HepG2 (cell line): ENCODE data around the gene SYMPK. TPM values are rescaled to one million over a fixed set of nuclear protein-coding genes. Genes with fewer than 3 reads are reported as not detected.

Experiments used
- ATF4 ChIP-seq, 2 experiments: fragments of 450-650 bp in 1 of 2; sonication (generic) in 1 of 2; formaldehyde crosslinking; IDR thresholded peaks; 2 replicates each; pipeline versions ENCODE4 v1.5.0 to v1.8.0; 2020 to 2022; ENCODE audit warnings: mild to moderate bottlenecking in 1 of 2, missing genetic modification reagents in 1 of 2
- FOXA3 ChIP-seq: IDR thresholded peaks from 2 replicates; pipeline ENCODE4 v1.6.1; 2016; ENCODE audit warnings: missing genetic modification reagents, missing compliant biosample characterization
- FOXO1 ChIP-seq: sonication (generic); formaldehyde crosslinking; IDR thresholded peaks from 2 replicates; pipeline ENCODE4 v1.4.0; 2020; ENCODE audit warnings: missing genetic modification reagents
- HDAC6 ChIP-seq: fragments of 200-600 bp; sonication (generic); IDR thresholded peaks from 2 replicates; pipeline ENCODE4 v1.7.0; 2017; ENCODE audit warnings: mild to moderate bottlenecking, antibody characterized with exemption, low read length, low read depth
- MXD1 ChIP-seq: sonication (generic); formaldehyde crosslinking; IDR thresholded peaks from 2 replicates; pipeline ENCODE4 v1.4.0; 2020; ENCODE audit warnings: mild to moderate bottlenecking, missing genetic modification reagents
- RXRB ChIP-seq: IDR thresholded peaks from 2 replicates; pipeline ENCODE4 v1.6.1; 2016; ENCODE audit warnings: borderline replicate concordance, missing genetic modification reagents, missing compliant biosample characterization
- SAP130 ChIP-seq: IDR thresholded peaks from 2 replicates; pipeline ENCODE4 v1.6.1; 2016; ENCODE audit warnings: low read depth
- SOX6 ChIP-seq, 2 experiments: fragments of 450-650 bp in 1 of 2; sonication (generic) in 1 of 2; formaldehyde crosslinking in 1 of 2; IDR thresholded peaks; 2 replicates each; pipeline versions ENCODE4 v1.4.0 to v1.6.1; 2017 to 2020; ENCODE audit warnings: antibody characterized with exemption in 1 of 2, mild to moderate bottlenecking in 1 of 2, missing genetic modification reagents in 1 of 2
- TBX2 ChIP-seq: sonication (generic); formaldehyde crosslinking; IDR thresholded peaks from 2 replicates; pipeline ENCODE4 v1.5.0; 2020; ENCODE audit warnings: missing genetic modification reagents, mild to moderate bottlenecking, borderline replicate concordance
- TEAD3 ChIP-seq: optimal IDR thresholded peaks from 2 replicates; pipeline ENCODE3; 2016; ENCODE audit warnings: borderline replicate concordance
- YEATS2 ChIP-seq: sonication (generic); formaldehyde crosslinking; IDR thresholded peaks from 2 replicates; pipeline ENCODE4 v1.4.0; 2020; ENCODE audit warnings: missing genetic modification reagents, borderline replicate concordance
- ZKSCAN8 ChIP-seq: IDR thresholded peaks from 2 replicates; pipeline ENCODE4 v1.6.1; 2016; ENCODE audit warnings: borderline replicate concordance, missing genetic modification reagents, missing compliant biosample characterization
- ZMYM4 ChIP-seq: sonication (generic); formaldehyde crosslinking; IDR thresholded peaks from 2 replicates; pipeline ENCODE4 v1.8.1; 2023; ENCODE audit warnings: mild to moderate bottlenecking, missing genetic modification reagents
- ZNF264 ChIP-seq: sonication (generic); formaldehyde crosslinking; IDR thresholded peaks from 2 replicates; pipeline ENCODE4 v1.4.0; 2020; ENCODE audit warnings: missing genetic modification reagents
- ZNF282 ChIP-seq: fragments of 450-650 bp; IDR thresholded peaks from 2 replicates; pipeline ENCODE4 v1.6.1; 2018; ENCODE audit not compliant: partially characterized antibody
- ZNF331 ChIP-seq: sonication (generic); formaldehyde crosslinking; IDR thresholded peaks from 2 replicates; pipeline ENCODE4 v1.4.0; 2020; ENCODE audit warnings: missing genetic modification reagents
- ZNF543 ChIP-seq: sonication (generic); formaldehyde crosslinking; IDR thresholded peaks from 2 replicates; pipeline ENCODE4 v1.4.0; 2020; ENCODE audit warnings: mild to moderate bottlenecking, missing genetic modification reagents
- ZNF563 ChIP-seq: sonication (generic); formaldehyde crosslinking; IDR thresholded peaks from 2 replicates; pipeline ENCODE4 v1.8.0; 2022; ENCODE audit warnings: mild to moderate bottlenecking, moderate library complexity, missing genetic modification reagents
- ZNF614 ChIP-seq: IDR thresholded peaks from 2 replicates; pipeline ENCODE4 v1.6.1; 2018; ENCODE audit warnings: missing biosample characterization, missing genetic modification reagents, inconsistent platforms, borderline replicate concordance
- ZNF678 ChIP-seq: sonication (generic); formaldehyde crosslinking; IDR thresholded peaks from 2 replicates; pipeline ENCODE4 v1.4.0; 2020; ENCODE audit warnings: mild to moderate bottlenecking, missing genetic modification reagents
- ZNF772 ChIP-seq: sonication (generic); formaldehyde crosslinking; IDR thresholded peaks from 2 replicates; pipeline ENCODE4 v1.5.0; 2020; ENCODE audit warnings: mild to moderate bottlenecking, missing genetic modification reagents
- polyA plus RNA-seq, 8 experiments: library from polyadenylated mRNA; depleted of rRNA in 3 of 8; stranded (reverse) in 7 of 8; unstranded in 1 of 8; fragments of >200 nt; fragmentation: Illumina TruSeq in 4 of 8; extraction: Trizol in 4 of 8; gene quantifications; 2 replicates each; pipeline versions ENCODE4 v1.2.1 to v1.2.3, GENCODE V29; 2011 to 2016; ENCODE audit warnings: low read depth in 4 of 8, missing spikeins in 1 of 8, mixed read lengths in 1 of 8; ENCODE audit not compliant: insufficient read depth in 1 of 8
- total RNA-seq, 5 experiments: library from RNA; depleted of rRNA; stranded (reverse); fragments of >200 nt; fragmentation: Illumina TruSeq; extraction: Trizol; gene quantifications; 2 replicates each; pipeline ENCODE4 v1.2.3, GENCODE V29; 2016; ENCODE audit warnings: low read depth in 1 of 5
- TF ChIP-seq, protein P1 (sequence below): IDR thresholded peaks from 2 replicates; pipeline ENCODE4 v1.6.1; 2018; ENCODE audit warnings: missing genetic modification reagents, mild to moderate bottlenecking, missing compliant biosample characterization
- TF ChIP-seq, protein P2 (sequence below): sonication (generic); formaldehyde crosslinking; conservative IDR thresholded peaks from 2 replicates; pipeline ENCODE4 v1.4.0; 2020; ENCODE audit warnings: mild to moderate bottlenecking, missing genetic modification reagents, moderate library complexity

SYMPK gene
- total and polyA plus RNA-seq, 2 of the 13 experiments (the other 11 are each of a cell fraction or from before 2014, with no cell fraction given), result 21.9 to 55.7 TPM

DNA sequence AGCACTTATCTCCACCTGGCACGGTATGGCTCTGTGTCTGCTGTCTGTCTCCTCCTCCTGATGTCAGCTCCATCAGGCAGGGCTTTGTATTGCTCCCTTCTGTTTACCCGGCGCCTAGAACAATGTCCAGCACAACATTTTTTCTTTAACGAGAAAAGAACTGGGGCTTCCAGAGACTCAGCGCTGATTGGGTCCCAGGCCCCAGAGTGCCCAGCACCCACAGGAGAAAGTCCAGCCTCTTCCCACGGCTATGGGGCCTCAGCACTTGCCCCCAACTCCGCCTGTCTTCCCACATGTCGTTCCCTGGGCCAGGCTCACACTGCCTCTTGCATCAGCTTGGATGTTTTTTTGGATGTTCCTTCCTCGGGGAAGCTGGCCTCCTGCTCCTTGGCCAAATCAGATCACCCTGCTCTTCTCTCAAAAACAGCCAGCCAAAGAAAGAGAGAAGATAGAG is 32.6 kb upstream of the SYMPK start (continued):
- TF ChIP-seq ZMYM4 (CRISPR knock-in tag) (peak; percentile 50; the same call in 1 of the 2 replicates), TBX2 (CRISPR knock-in tag) (peak; percentile 80), SOX6 (IDR thresholded peaks at IDR 0.05) (no peak), SOX6 (CRISPR knock-in tag; IDR thresholded peaks at IDR 0.05) (peak; percentile 95), YEATS2 (CRISPR knock-in tag) (peak; percentile 38; the same call in 1 of the 2 replicates), ZNF282 (no peak), RXRB (CRISPR knock-in tag) (0 out of 2 replicates have a peak, but pooled peaks have one; percentile 38), ZNF614 (CRISPR knock-in tag) (0 out of 2 replicates have a peak, but pooled peaks have one; percentile 31), ZNF543 (CRISPR knock-in tag) (0 out of 2 replicates have a peak, but pooled peaks have one; percentile 31), HDAC6 (no peak), MXD1 (0 out of 2 replicates have a peak, but pooled peaks have one; percentile 1), FOXA3 (peak; percentile 50), TEAD3 (CRISPR knock-in tag) (peak; percentile 4), ZNF678 (no peak), ZNF563 (peak; percentile 75; the same call in 1 of the 2 replicates), SAP130 (peak; percentile 59; the same call in 1 of the 2 replicates), ZNF331 (CRISPR knock-in tag) (peak; percentile 62; the same call in 1 of the 2 replicates), ZNF772 (no peak), ZKSCAN8 (CRISPR knock-in tag) (peak; percentile 75; the same call in 1 of the 2 replicates), ZNF264 (CRISPR knock-in tag) (0 out of 2 replicates have a peak, but pooled peaks have one; percentile 26), ATF4 (CRISPR knock-in tag; IDR thresholded peaks at IDR 0.05) (peak in 1 of 2 experiments; percentile 96; a peak in 2 of 4 replicates), FOXO1 (CRISPR knock-in tag) (peak; percentile 55)
- TF ChIP-seq, protein P1, sequence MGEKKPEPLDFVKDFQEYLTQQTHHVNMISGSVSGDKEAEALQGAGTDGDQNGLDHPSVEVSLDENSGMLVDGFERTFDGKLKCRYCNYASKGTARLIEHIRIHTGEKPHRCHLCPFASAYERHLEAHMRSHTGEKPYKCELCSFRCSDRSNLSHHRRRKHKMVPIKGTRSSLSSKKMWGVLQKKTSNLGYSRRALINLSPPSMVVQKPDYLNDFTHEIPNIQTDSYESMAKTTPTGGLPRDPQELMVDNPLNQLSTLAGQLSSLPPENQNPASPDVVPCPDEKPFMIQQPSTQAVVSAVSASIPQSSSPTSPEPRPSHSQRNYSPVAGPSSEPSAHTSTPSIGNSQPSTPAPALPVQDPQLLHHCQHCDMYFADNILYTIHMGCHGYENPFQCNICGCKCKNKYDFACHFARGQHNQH, result peak; percentile 55; the same call in 1 of the 2 replicates
- TF ChIP-seq, protein P2, sequence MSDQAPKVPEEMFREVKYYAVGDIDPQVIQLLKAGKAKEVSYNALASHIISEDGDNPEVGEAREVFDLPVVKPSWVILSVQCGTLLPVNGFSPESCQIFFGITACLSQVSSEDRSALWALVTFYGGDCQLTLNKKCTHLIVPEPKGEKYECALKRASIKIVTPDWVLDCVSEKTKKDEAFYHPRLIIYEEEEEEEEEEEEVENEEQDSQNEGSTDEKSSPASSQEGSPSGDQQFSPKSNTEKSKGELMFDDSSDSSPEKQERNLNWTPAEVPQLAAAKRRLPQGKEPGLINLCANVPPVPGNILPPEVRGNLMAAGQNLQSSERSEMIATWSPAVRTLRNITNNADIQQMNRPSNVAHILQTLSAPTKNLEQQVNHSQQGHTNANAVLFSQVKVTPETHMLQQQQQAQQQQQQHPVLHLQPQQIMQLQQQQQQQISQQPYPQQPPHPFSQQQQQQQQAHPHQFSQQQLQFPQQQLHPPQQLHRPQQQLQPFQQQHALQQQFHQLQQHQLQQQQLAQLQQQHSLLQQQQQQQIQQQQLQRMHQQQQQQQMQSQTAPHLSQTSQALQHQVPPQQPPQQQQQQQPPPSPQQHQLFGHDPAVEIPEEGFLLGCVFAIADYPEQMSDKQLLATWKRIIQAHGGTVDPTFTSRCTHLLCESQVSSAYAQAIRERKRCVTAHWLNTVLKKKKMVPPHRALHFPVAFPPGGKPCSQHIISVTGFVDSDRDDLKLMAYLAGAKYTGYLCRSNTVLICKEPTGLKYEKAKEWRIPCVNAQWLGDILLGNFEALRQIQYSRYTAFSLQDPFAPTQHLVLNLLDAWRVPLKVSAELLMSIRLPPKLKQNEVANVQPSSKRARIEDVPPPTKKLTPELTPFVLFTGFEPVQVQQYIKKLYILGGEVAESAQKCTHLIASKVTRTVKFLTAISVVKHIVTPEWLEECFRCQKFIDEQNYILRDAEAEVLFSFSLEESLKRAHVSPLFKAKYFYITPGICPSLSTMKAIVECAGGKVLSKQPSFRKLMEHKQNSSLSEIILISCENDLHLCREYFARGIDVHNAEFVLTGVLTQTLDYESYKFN (CRISPR knock-in tag), result peak; percentile 85
